Bronchus fibroblast of lung (primary cell): ENCODE data around the gene VAMP3. TPM values are rescaled to one million over a fixed set of nuclear protein-coding genes. Genes with fewer than 3 reads are reported as not detected.

Source experiments
- total RNA-seq: library from RNA; depleted of rRNA; stranded (reverse); fragments of >200 nt; gene quantifications from 2 replicates; pipeline ENCODE4 v1.2.3, GENCODE V29; 2015

Gene VAMP3
- 87.1 and 94.3 TPM in 2 replicates for total RNA-seq

DNA sequence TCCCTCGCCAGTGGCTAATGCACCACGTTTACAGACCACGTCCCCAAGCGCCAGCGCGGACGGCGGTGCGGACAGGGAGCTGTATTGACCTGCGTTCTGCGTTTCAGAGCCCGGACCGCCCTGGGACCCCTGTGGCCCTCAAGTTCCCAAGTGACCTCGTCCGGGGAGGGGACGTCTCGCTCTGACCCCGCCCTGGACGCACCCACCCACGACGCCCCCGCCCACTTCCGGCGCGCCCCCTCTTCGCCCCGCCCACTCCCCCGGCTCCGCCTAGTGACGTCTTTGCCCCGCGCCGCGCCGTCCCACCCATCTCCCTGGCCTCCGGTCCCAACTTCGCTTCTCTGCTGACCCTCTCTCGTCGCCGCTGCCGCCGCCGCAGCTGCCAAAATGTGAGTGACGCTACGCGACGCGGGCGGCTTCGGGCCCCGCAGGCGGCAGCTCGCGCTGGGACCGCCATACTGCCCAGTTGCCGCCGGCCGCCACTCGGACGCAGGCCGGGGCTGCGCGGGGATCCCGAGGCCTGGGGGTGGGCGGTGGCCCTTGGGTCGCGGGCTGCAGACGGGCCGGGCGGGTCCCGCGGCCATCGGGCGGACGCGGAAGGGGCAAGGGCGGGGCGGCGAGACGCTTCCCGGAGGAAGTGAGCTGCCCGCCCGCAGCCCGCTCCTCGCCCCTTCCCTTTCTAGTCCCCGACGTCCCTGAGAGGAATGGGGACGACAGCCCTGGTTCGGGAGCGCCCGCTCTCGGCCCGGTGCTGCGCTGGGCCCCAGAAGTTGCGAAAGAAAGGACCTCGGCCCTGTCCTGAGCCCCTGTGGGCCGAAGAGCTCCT lies at the start of gene VAMP3:
Gene VAMP3, plus strand, starts transcription at position 300 of the 826 bp plus-strand sequence. Its CDS starts 88 bp downstream, at position 388.

GRCh38 chr1:7783826-7784491 lies 12.9 kb downstream of the VAMP3 start, which contains the start of gene PER3:
PER3 (plus strand) TSS chr1:7784291; CDS start chr1:7784878, 587 bp downstream.

Other genes with a start within 250 kb of the VAMP3 start
- gene PER3, start 13.0 kb downstream of the VAMP3 start, total RNA-seq = 1.8 TPM in 2 replicates
- 0.17 TPM in 1 of 2 replicates, not detected in the other for gene UTS2, start 81.8 kb downstream of the VAMP3 start, total RNA-seq
- 0.15 and 0.34 TPM in 2 replicates for gene TNFRSF9, start 169.5 kb downstream of the VAMP3 start, total RNA-seq
- gene PARK7, start 190.4 kb downstream of the VAMP3 start, total RNA-seq = 253 and 277 TPM in 2 replicates